ENCODE data around the gene PRKAR2A. TPM values are rescaled to one million over a fixed set of nuclear protein-coding genes. Genes with fewer than 3 reads are reported as not detected.

Gene PRKAR2A
- total and polyA plus RNA-seq, 9 of the 15 experiments (the other 6 are each of a cell fraction or from before 2014, with no cell fraction given) = 15.9 to 84.5 (median 37.6) TPM

DNA sequence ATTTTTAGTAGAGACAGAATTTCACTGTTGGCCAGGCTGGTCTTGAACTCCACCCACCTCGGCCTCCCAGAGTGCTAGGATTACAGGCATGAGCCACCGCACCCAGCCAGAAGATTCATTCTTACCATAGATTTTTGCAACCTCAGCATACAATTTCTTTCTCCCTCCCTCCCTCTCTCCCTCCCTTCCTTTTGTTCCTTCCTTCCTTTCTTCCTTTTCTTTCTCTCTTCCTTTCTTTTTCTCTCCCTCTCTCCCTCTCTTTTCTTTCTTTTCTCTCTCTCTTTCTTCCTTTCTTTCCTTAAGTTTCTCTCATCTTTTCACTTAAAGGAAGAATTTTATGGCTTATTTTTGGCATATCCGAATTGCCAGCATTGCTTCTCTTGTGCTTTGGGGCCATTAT is 58.0 kb downstream of the PRKAR2A start (continued):
- TF ChIP-seq TOE1 (IDR thresholded peaks at IDR 0.05; ENCODE audit: borderline replicate concordance) = no peak
- TF ChIP-seq TOE1 (CRISPR knock-in tag; IDR thresholded peaks at IDR 0.05; ENCODE audit: borderline replicate concordance, low read depth) = no peak
- TF ChIP-seq, protein P1, sequence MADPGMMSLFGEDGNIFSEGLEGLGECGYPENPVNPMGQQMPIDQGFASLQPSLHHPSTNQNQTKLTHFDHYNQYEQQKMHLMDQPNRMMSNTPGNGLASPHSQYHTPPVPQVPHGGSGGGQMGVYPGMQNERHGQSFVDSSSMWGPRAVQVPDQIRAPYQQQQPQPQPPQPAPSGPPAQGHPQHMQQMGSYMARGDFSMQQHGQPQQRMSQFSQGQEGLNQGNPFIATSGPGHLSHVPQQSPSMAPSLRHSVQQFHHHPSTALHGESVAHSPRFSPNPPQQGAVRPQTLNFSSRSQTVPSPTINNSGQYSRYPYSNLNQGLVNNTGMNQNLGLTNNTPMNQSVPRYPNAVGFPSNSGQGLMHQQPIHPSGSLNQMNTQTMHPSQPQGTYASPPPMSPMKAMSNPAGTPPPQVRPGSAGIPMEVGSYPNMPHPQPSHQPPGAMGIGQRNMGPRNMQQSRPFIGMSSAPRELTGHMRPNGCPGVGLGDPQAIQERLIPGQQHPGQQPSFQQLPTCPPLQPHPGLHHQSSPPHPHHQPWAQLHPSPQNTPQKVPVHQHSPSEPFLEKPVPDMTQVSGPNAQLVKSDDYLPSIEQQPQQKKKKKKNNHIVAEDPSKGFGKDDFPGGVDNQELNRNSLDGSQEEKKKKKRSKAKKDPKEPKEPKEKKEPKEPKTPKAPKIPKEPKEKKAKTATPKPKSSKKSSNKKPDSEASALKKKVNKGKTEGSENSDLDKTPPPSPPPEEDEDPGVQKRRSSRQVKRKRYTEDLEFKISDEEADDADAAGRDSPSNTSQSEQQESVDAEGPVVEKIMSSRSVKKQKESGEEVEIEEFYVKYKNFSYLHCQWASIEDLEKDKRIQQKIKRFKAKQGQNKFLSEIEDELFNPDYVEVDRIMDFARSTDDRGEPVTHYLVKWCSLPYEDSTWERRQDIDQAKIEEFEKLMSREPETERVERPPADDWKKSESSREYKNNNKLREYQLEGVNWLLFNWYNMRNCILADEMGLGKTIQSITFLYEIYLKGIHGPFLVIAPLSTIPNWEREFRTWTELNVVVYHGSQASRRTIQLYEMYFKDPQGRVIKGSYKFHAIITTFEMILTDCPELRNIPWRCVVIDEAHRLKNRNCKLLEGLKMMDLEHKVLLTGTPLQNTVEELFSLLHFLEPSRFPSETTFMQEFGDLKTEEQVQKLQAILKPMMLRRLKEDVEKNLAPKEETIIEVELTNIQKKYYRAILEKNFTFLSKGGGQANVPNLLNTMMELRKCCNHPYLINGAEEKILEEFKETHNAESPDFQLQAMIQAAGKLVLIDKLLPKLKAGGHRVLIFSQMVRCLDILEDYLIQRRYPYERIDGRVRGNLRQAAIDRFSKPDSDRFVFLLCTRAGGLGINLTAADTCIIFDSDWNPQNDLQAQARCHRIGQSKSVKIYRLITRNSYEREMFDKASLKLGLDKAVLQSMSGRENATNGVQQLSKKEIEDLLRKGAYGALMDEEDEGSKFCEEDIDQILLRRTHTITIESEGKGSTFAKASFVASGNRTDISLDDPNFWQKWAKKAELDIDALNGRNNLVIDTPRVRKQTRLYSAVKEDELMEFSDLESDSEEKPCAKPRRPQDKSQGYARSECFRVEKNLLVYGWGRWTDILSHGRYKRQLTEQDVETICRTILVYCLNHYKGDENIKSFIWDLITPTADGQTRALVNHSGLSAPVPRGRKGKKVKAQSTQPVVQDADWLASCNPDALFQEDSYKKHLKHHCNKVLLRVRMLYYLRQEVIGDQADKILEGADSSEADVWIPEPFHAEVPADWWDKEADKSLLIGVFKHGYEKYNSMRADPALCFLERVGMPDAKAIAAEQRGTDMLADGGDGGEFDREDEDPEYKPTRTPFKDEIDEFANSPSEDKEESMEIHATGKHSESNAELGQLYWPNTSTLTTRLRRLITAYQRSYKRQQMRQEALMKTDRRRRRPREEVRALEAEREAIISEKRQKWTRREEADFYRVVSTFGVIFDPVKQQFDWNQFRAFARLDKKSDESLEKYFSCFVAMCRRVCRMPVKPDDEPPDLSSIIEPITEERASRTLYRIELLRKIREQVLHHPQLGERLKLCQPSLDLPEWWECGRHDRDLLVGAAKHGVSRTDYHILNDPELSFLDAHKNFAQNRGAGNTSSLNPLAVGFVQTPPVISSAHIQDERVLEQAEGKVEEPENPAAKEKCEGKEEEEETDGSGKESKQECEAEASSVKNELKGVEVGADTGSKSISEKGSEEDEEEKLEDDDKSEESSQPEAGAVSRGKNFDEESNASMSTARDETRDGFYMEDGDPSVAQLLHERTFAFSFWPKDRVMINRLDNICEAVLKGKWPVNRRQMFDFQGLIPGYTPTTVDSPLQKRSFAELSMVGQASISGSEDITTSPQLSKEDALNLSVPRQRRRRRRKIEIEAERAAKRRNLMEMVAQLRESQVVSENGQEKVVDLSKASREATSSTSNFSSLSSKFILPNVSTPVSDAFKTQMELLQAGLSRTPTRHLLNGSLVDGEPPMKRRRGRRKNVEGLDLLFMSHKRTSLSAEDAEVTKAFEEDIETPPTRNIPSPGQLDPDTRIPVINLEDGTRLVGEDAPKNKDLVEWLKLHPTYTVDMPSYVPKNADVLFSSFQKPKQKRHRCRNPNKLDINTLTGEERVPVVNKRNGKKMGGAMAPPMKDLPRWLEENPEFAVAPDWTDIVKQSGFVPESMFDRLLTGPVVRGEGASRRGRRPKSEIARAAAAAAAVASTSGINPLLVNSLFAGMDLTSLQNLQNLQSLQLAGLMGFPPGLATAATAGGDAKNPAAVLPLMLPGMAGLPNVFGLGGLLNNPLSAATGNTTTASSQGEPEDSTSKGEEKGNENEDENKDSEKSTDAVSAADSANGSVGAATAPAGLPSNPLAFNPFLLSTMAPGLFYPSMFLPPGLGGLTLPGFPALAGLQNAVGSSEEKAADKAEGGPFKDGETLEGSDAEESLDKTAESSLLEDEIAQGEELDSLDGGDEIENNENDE (IDR thresholded peaks at IDR 0.05; ENCODE audit: low read depth, low read length) = no peak
- no peak for TF ChIP-seq CREM (IDR thresholded peaks at IDR 0.05; ENCODE audit: low read depth)
- TF ChIP-seq ZFP36 (IDR thresholded peaks at IDR 0.05; ENCODE audit: low read depth, low read length, partially characterized antibody) = no peak
- TF ChIP-seq FOXM1 (IDR thresholded peaks at IDR 0.05; ENCODE audit: low read depth) = no peak
- no peak for TF ChIP-seq FOXM1 (CRISPR knock-in tag; IDR thresholded peaks at IDR 0.05; ENCODE audit: low read depth)

Measured in K562 (cell line).